IgD-negative memory B cell (primary cell): ENCODE results near the gene GFRA4. TPM values are rescaled to one million over a fixed set of nuclear protein-coding genes. Genes with fewer than 3 reads are reported as not detected.

Source experiments
- polyA plus RNA-seq: library from polyadenylated mRNA; unstranded; fragments of 300-500 nt; fragmentation: Illumina TruSeq; gene quantifications from one replicate; pipeline ENCODE4 v1.2.3, GENCODE V29; 2021

GFRA4 gene
- polyA plus RNA-seq, 1 donor from 2014 or later = not detected

Other genes starting within 250 kb of the GFRA4 start
- 7.7 TPM for gene ATRN, start 192.4 kb downstream of the GFRA4 start, polyA plus RNA-seq
- not detected for gene ADAM33, start 18.6 kb upstream of the GFRA4 start, polyA plus RNA-seq
- gene SIGLEC1, start 49.2 kb upstream of the GFRA4 start, polyA plus RNA-seq = not detected
- not detected for gene HSPA12B, start 69.3 kb upstream of the GFRA4 start, polyA plus RNA-seq
- gene ADISSP, start 104.4 kb upstream of the GFRA4 start, polyA plus RNA-seq = 30.0 TPM
- not detected for gene SPEF1, start 118.0 kb upstream of the GFRA4 start, polyA plus RNA-seq
- 1.1 TPM for gene CENPB, start 123.3 kb upstream of the GFRA4 start, polyA plus RNA-seq
- gene CDC25B, start 132.9 kb upstream of the GFRA4 start, polyA plus RNA-seq = 20.0 TPM
- gene AP5S1, start 157.1 kb upstream of the GFRA4 start, polyA plus RNA-seq = 12.8 TPM
- 7.3 TPM for gene MAVS, start 183.4 kb upstream of the GFRA4 start, polyA plus RNA-seq
- 55.9 TPM for gene PANK2, start 226.0 kb upstream of the GFRA4 start, polyA plus RNA-seq